Measurements from ENCODE around the gene EZR. TPM values are rescaled to one million over a fixed set of nuclear protein-coding genes. Genes with fewer than 3 reads are reported as not detected.

The EZR gene
- total RNA-seq, 2 experiments from 2014 or later = 268 to 415 TPM

GRCh38 chr6:158760618-158761250 lies 58.4 kb downstream of the EZR start:
- Histone ChIP-seq H3K9me3 (ENCODE audit: low read length) (no peaks in the 10 kb centered on the region), H3K4me3 (ENCODE audit: low read depth, low read length, poor library complexity, severe bottlenecking) (no peak overlapping the region), H3K4me2 (ENCODE audit: low read length) (no peak overlapping the region), H3K36me3 (ENCODE audit: insufficient read depth, low read length) (peaks cover 19% of the 10 kb centered on the region), H3K9me2 (ENCODE audit: insufficient read depth, low read length) (no peaks in the 10 kb centered on the region), H4K20me1 (ENCODE audit: insufficient read depth, low read length) (no peaks in the 10 kb centered on the region), H3K27ac (ENCODE audit: low read depth, low read length, poor library complexity, severe bottlenecking) (no peak overlapping the region), H2AFZ (ENCODE audit: low read length) (no peak overlapping the region), H3K79me2 (ENCODE audit: insufficient read depth, low read depth, low read length) (no peaks in the 10 kb centered on the region), H3K4me1 (ENCODE audit: insufficient read depth, low read length, poor library complexity, severe bottlenecking) (no peaks in the 10 kb centered on the region)
- intact Hi-C loops (cut with micrococcal nuclease; ENCODE audit: unreplicated experiment) = no loop called here
- ChIA-PET POLR2A (no interaction called here), CTCF (ENCODE audit: unreplicated experiment) (no interaction called here)
- DNase-seq (ENCODE audit: low spot score) = no peak
- TF ChIP-seq CTCF (conservative IDR thresholded peaks at IDR 0.05; ENCODE audit: low read length) (no peak), EZH2phosphoT487 (IDR thresholded peaks at IDR 0.05; ENCODE audit: borderline replicate concordance, low read depth, low read length) (no peak)
- no TSS peak for BruUV-seq (replicated peaks)

DNA sequence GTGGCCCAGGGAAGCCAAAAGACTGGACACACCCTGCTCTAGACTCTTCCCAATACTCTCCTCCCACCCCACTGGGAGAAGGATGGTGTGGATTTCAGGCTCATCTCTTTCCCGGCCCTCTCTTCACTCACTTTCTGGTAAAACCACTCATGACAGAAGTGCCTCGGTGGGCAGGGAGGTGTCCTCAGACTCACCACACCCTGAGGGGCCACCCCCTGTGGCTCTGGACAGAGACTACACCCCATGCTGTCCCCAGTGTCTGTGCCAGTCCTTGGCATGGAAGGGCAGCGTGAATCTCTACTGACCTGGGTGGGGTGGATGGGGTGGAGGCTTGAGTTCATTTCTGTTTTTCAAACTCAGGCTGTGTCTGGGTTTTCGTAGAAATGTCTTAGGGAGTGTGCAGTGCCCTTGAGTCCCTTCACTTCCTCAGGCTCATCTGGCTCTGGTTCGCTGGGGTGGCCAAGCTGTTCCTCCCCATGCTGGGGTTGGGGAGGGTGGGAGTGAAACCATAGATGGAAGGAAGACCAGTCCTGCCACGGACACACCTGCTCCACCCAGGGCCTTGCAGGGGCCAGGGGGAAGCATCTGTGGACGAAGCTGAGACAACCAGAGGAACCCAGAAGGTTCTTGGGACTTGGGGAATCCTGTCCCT lies 59.1 kb downstream of the EZR start:
- no peaks in the 10 kb centered on the region for H3K79me2 ChIP-seq (ENCODE audit: insufficient read depth, low read depth, low read length)
- no peaks in the 10 kb centered on the region for H4K20me1 ChIP-seq (ENCODE audit: insufficient read depth, low read length)
- no peak overlapping the region for H3K4me3 ChIP-seq (ENCODE audit: low read depth, low read length, poor library complexity, severe bottlenecking)
- intact Hi-C loops (cut with micrococcal nuclease; ENCODE audit: unreplicated experiment) = no loop called here
- no TSS peak for BruUV-seq (replicated peaks)
- H3K9me3 ChIP-seq (ENCODE audit: low read length) = no peaks in the 10 kb centered on the region
- no peak overlapping the region for H3K4me2 ChIP-seq (ENCODE audit: low read length)
- peaks cover 12% of the 10 kb centered on the region for H3K36me3 ChIP-seq (ENCODE audit: insufficient read depth, low read length)
- CTCF ChIA-PET (ENCODE audit: unreplicated experiment) = no interaction called here
- H3K9me2 ChIP-seq (ENCODE audit: insufficient read depth, low read length) = no peaks in the 10 kb centered on the region
- POLR2A ChIA-PET = no interaction called here
- DNase-seq (ENCODE audit: low spot score) = no peak
- H2AFZ ChIP-seq (ENCODE audit: low read length) = no peak overlapping the region
- no peak overlapping the region for H3K27ac ChIP-seq (ENCODE audit: low read depth, low read length, poor library complexity, severe bottlenecking)
- H3K4me1 ChIP-seq (ENCODE audit: insufficient read depth, low read length, poor library complexity, severe bottlenecking) = no peaks in the 10 kb centered on the region
- TF ChIP-seq CTCF (conservative IDR thresholded peaks at IDR 0.05; ENCODE audit: low read length) = no peak
- no peak for TF ChIP-seq EZH2phosphoT487 (IDR thresholded peaks at IDR 0.05; ENCODE audit: borderline replicate concordance, low read depth, low read length)

DNA sequence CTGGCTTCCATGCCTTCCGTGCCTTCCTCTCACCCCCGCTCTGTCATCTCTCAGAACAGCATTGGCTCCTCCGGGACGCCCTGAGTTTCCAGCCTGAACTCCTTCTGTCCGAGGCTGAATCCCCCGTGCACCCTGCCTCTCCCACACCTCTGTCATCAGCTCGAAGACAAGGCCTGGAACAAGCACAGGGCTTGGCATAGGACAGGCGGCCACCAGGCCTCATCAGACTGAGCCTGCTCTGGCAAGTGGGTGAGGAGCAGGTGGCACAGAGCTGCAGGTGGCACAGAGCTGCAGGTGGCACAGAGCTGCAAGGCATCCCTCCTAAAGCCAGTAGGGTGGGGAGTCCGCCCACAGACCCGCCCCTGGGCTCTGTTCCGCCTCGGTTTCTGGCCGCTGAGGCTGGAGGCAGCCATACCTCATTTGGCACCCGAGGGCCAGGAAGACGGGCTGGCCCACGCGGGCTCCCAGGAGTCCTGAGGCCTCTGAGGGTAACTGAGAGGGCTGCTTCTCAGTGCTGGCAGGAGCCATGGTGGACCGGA lies 60.2 kb downstream of the EZR start:
- TF ChIP-seq CTCF (conservative IDR thresholded peaks at IDR 0.05; ENCODE audit: low read length) (no peak), EZH2phosphoT487 (IDR thresholded peaks at IDR 0.05; ENCODE audit: borderline replicate concordance, low read depth, low read length) (no peak)
- intact Hi-C loops (cut with micrococcal nuclease; ENCODE audit: unreplicated experiment) = no loop called here
- H3K4me3 ChIP-seq (ENCODE audit: low read depth, low read length, poor library complexity, severe bottlenecking) = no peak overlapping the region
- POLR2A ChIA-PET = interaction anchor here (0.8 kb wide), 1 partner anchor 15 kb away, joined by 3 read pairs; no protein-coding TSS in a partner anchor
- H3K27ac ChIP-seq (ENCODE audit: low read depth, low read length, poor library complexity, severe bottlenecking) = no peak overlapping the region
- H3K4me2 ChIP-seq (ENCODE audit: low read length) = no peak overlapping the region
- CTCF ChIA-PET (ENCODE audit: unreplicated experiment) = no interaction called here
- H4K20me1 ChIP-seq (ENCODE audit: insufficient read depth, low read length) = no peaks in the 10 kb centered on the region
- H2AFZ ChIP-seq (ENCODE audit: low read length) = no peak overlapping the region
- BruUV-seq (replicated peaks) = no TSS peak
- H3K9me3 ChIP-seq (ENCODE audit: low read length) = no peaks in the 10 kb centered on the region
- no peaks in the 10 kb centered on the region for H3K9me2 ChIP-seq (ENCODE audit: insufficient read depth, low read length)
- H3K79me2 ChIP-seq (ENCODE audit: insufficient read depth, low read depth, low read length) = no peaks in the 10 kb centered on the region
- H3K4me1 ChIP-seq (ENCODE audit: insufficient read depth, low read length, poor library complexity, severe bottlenecking) = no peaks in the 10 kb centered on the region
- DNase-seq (ENCODE audit: low spot score) = no peak
- peaks cover 1% of the 10 kb centered on the region; the same call in 1 of the 2 replicates for H3K36me3 ChIP-seq (ENCODE audit: insufficient read depth, low read length)

All from OCI-LY7 (cell line).